Panc1 (cell line): ENCODE data around the gene CARMIL3. TPM values are rescaled to one million over a fixed set of nuclear protein-coding genes. Genes with fewer than 3 reads are reported as not detected.

ENCODE experiments used
- ATAC-seq: fragments of 200-7000 bp; cut with Tn5 transposase; 2 replicates; pipeline ENCODE4 v1.9.1; 2020; ENCODE audit warnings: mild to moderate bottlenecking, moderate library complexity
- BruUV-seq: library from RNA; stranded (reverse); fragments of 400-500 nt; replicated peaks from 2 replicates; lab custom pipeline; 2021; lab: Mats Ljungman, UMichigan
- CTCF ChIA-PET: fragments of 300-600 bp; sonication (Branson Sonifier 250); formaldehyde crosslinking; loops from one replicate; lab custom pipeline; 2022; ENCODE audit warnings: antibody characterized with exemption; lab: Charles Lee
- POLR2A ChIA-PET: fragments of 300-600 bp; sonication (Branson Sonifier 250); formaldehyde crosslinking; loops from one replicate; lab custom pipeline; 2022; ENCODE audit warnings: antibody characterized with exemption; lab: Charles Lee
- DNase-seq: peaks from one replicate; pipeline ENCODE4 v3.0.0-alpha.2; 2010; ENCODE audit warnings: low read depth, low spot score
- H3K27ac ChIP-seq: 2 replicates; pipeline ENCODE4 v1.5.1; 2011; ENCODE audit warnings: mild to moderate bottlenecking, low read length, inconsistent platforms
- H3K27me3 ChIP-seq: fragments of 200-500 bp; sonication (Bioruptor generic); 2 replicates; pipeline ENCODE4 v1.6.0; 2014; ENCODE audit warnings: low read length, inconsistent platforms; ENCODE audit not compliant: control insufficient read depth, insufficient read depth
- H3K36me3 ChIP-seq: fragments of 200-500 bp; sonication (Bioruptor generic); 2 replicates; pipeline ENCODE4 v1.5.1; 2014; ENCODE audit warnings: inconsistent platforms, mild to moderate bottlenecking, low read length, moderate library complexity; ENCODE audit not compliant: control insufficient read depth, insufficient read depth
- H3K4me1 ChIP-seq: 2 replicates; pipeline ENCODE4 v1.5.1; 2011; ENCODE audit warnings: inconsistent platforms, mild to moderate bottlenecking, low read length, moderate library complexity; ENCODE audit not compliant: control insufficient read depth, insufficient read depth
- H3K4me3 ChIP-seq, 2 experiments: 2 replicates each; pipeline ENCODE4 v1.5.1; 2011 to 2012; ENCODE audit warnings: low read depth in 2 of 2, low read length in 2 of 2, mild to moderate bottlenecking in 2 of 2, inconsistent platforms in 1 of 2, moderate library complexity in 1 of 2
- H3K9me3 ChIP-seq: fragments of 200-500 bp; sonication (Bioruptor generic); 2 replicates; pipeline ENCODE4 v1.5.1; 2014; ENCODE audit warnings: low read depth, mild to moderate bottlenecking, inconsistent platforms, low read length, moderate library complexity; ENCODE audit not compliant: control insufficient read depth, insufficient read depth
- CTCF ChIP-seq: fragments of 450-650 bp; IDR thresholded peaks from 2 replicates; pipeline ENCODE4 v1.5.1; 2017; ENCODE audit warnings: mild to moderate bottlenecking
- POLR2AphosphoS5 ChIP-seq: IDR thresholded peaks from 2 replicates; pipeline ENCODE4 v1.6.1; 2012; ENCODE audit warnings: mild to moderate bottlenecking, low read depth, low read length, moderate library complexity
- REST ChIP-seq, 2 experiments: IDR thresholded peaks; 2 replicates each; pipeline ENCODE4 v1.6.1; 2011 to 2012; ENCODE audit warnings: low read depth in 2 of 2, control low read depth in 1 of 2, low read length in 1 of 2, mild to moderate bottlenecking in 1 of 2, moderate library complexity in 1 of 2; ENCODE audit not compliant: insufficient read depth in 1 of 2
- SIN3A ChIP-seq: IDR thresholded peaks from 2 replicates; pipeline ENCODE4 v1.6.1; 2012; ENCODE audit warnings: low read depth, mild to moderate bottlenecking, low read length, moderate library complexity, borderline replicate concordance; ENCODE audit not compliant: insufficient read depth
- TCF7L2 ChIP-seq: IDR thresholded peaks from 2 replicates; pipeline ENCODE4 v1.6.1; 2011; ENCODE audit warnings: mild to moderate bottlenecking, low read depth, low read length, inconsistent platforms
- in situ Hi-C: cut with HindIII; loops from 2 replicates; pipeline ENCODE4 v1.10.0; 2016; ENCODE audit warnings: low sequenced_read_pairs, low pct_unique_long_range_greater_than_20kb
- intact Hi-C: fragments of 100-400 bp; cut with micrococcal nuclease; formaldehyde crosslinking; loops from one replicate; pipeline ENCODE4 v1.10.0; 2022; ENCODE audit not compliant: unreplicated experiment
- total RNA-seq: library from RNA; stranded (reverse); gene quantifications from one replicate; pipeline ENCODE4 v1.2.1, GENCODE V29; 2021; ENCODE audit not compliant: unreplicated experiment

Gene CARMIL3
- total RNA-seq, 1 experiment from 2014 or later: 0.15 TPM

GRCh38 chr14:24056800-24057184 is 5.0 kb downstream of the CARMIL3 start:
- CTCF ChIA-PET: interaction anchor here (0.6 to 2.8 kb wide), 3 partner anchors 34 to 131 kb away, joined by 3 to 50 read pairs (median 6); no protein-coding TSS in a partner anchor
- no peak for ATAC-seq
- H3K36me3 ChIP-seq: no peaks in the 10 kb centered on the region
- no peak overlapping the region for H3K4me3 ChIP-seq
- no peaks in the 10 kb centered on the region for H3K4me1 ChIP-seq
- in situ Hi-C loops: no loop called here
- no peak for DNase-seq
- intact Hi-C loops: no loop called here
- no peaks in the 10 kb centered on the region; the same call in 1 of the 2 replicates for H3K27me3 ChIP-seq
- H3K27ac ChIP-seq: no peak overlapping the region
- no peaks in the 10 kb centered on the region for H3K9me3 ChIP-seq
- no TSS peak for BruUV-seq
- POLR2A ChIA-PET: no interaction called here
- no peak for TF ChIP-seq TCF7L2
- TF ChIP-seq SIN3A: no peak
- no peak for TF ChIP-seq REST (IDR thresholded peaks at IDR 0.05; ENCODE audit: insufficient read depth in 1 of 2, low read depth in 2 of 2, low read length in 1 of 2)
- TF ChIP-seq CTCF: no peak
- no peak for TF ChIP-seq POLR2AphosphoS5

GRCh38 chr14:24057271-24057670 is 5.5 kb downstream of the CARMIL3 start:
- CTCF ChIA-PET: interaction anchor here (0.6 to 2.8 kb wide), 3 partner anchors 34 to 85 kb away, joined by 6 to 50 read pairs (median 37); no protein-coding TSS in a partner anchor
- Histone ChIP-seq H3K4me1 (no peaks in the 10 kb centered on the region), H3K4me3 (no peak overlapping the region), H3K9me3 (no peaks in the 10 kb centered on the region), H3K36me3 (no peaks in the 10 kb centered on the region), H3K27ac (no peak overlapping the region), H3K27me3 (no peaks in the 10 kb centered on the region; the same call in 1 of the 2 replicates)
- BruUV-seq: no TSS peak
- TF ChIP-seq POLR2AphosphoS5 (no peak), CTCF (no peak), TCF7L2 (no peak), SIN3A (no peak), REST (IDR thresholded peaks at IDR 0.05; ENCODE audit: insufficient read depth in 1 of 2, low read depth in 2 of 2, low read length in 1 of 2) (no peak)
- peak; percentile 30; the same call in 1 of the 2 replicates for ATAC-seq
- in situ Hi-C loops: no loop called here
- POLR2A ChIA-PET: no interaction called here
- intact Hi-C loops: no loop called here
- no peak for DNase-seq
